PC-9 (cell line): ENCODE data around the gene CD99L2.

Experiments used
- CTCF ChIP-seq: fragments of 200-600 bp; sonication (generic); conservative IDR thresholded peaks from 2 replicates; pipeline ENCODE4 v1.6.1; 2017; ENCODE audit warnings: mixed run types, antibody characterized with exemption, mild to moderate bottlenecking, moderate library complexity
- EZH2 ChIP-seq: fragments of 200-600 bp; sonication (generic); IDR thresholded peaks from 2 replicates; pipeline ENCODE4 v1.8.0; 2017; ENCODE audit warnings: antibody characterized with exemption, low read depth

GRCh38 chrX:150854856-150855255, 43.6 kb downstream of the CD99L2 start:
- TF ChIP-seq CTCF: no peak
- TF ChIP-seq EZH2: no peak
